IMR-90 (cell line): ENCODE measurements around the gene C5AR1. TPM values are rescaled to one million over a fixed set of nuclear protein-coding genes. Genes with fewer than 3 reads are reported as not detected.

Source experiments
- ATAC-seq: fragments of 200-7000 bp; cut with Tn5 transposase; 2 replicates; pipeline ENCODE4 v1.9.1; 2020; ENCODE audit warnings: low read depth, mild to moderate bottlenecking, moderate library complexity
- BruUV-seq: library from RNA; stranded (reverse); fragments of 400-500 nt; replicated peaks from 2 replicates; lab custom pipeline; 2021; lab: Mats Ljungman, UMichigan
- CTCF ChIA-PET: fragments of 300-600 bp; formaldehyde crosslinking; extraction: SDS; loops from one replicate; lab custom pipeline; 2021; ENCODE audit warnings: antibody characterized with exemption; lab: Yijun Ruan, JAX
- POLR2A ChIA-PET: fragments of 300-600 bp; sonication (Branson Sonifier 250); formaldehyde crosslinking; loops from one replicate; lab custom pipeline; 2022; ENCODE audit warnings: antibody characterized with exemption; ENCODE audit not compliant: unreplicated experiment; lab: Charles Lee
- DNase-seq: peaks from one replicate; pipeline ENCODE4 v3.0.0; 2013
- H2AFZ ChIP-seq: replicated peaks from 2 replicates; pipeline ENCODE3; 2013; ENCODE audit warnings: low read length, mild to moderate bottlenecking; ENCODE audit not compliant: poor library complexity
- H2AK5ac ChIP-seq: 2 replicates; pipeline ENCODE4 v1.6.1; 2013; ENCODE audit warnings: low read depth, low read length, inconsistent platforms
- H2AK9ac ChIP-seq: replicated peaks from 2 replicates; pipeline ENCODE3; 2013; ENCODE audit warnings: mild to moderate bottlenecking, low read depth, low read length, moderate library complexity; ENCODE audit not compliant: poor library complexity
- H2BK120ac ChIP-seq: 2 replicates; pipeline ENCODE4 v1.6.1; 2013; ENCODE audit warnings: low read depth, low read length, inconsistent platforms
- H2BK15ac ChIP-seq: 3 replicates; pipeline ENCODE4 v1.6.1; 2013; ENCODE audit warnings: low read depth, low read length, inconsistent platforms
- H2BK20ac ChIP-seq: 2 replicates; pipeline ENCODE4 v1.6.1; 2013; ENCODE audit warnings: low read depth, mild to moderate bottlenecking, inconsistent platforms, low read length, moderate library complexity
- H2BK5ac ChIP-seq: 2 replicates; pipeline ENCODE4 v1.6.1; 2013; ENCODE audit warnings: mild to moderate bottlenecking, low read depth, low read length, inconsistent platforms; ENCODE audit not compliant: poor library complexity, severe bottlenecking
- H3K14ac ChIP-seq: replicated peaks from 2 replicates; pipeline ENCODE4 v1.6.1; 2013; ENCODE audit warnings: low read depth, low read length, inconsistent platforms
- H3K18ac ChIP-seq: 2 replicates; pipeline ENCODE4 v1.6.1; 2013; ENCODE audit warnings: low read depth, low read length, control low read depth
- H3K23ac ChIP-seq: 2 replicates; pipeline ENCODE4 v1.6.1; 2013; ENCODE audit warnings: low read depth, low read length, inconsistent platforms
- H3K27ac ChIP-seq: 2 replicates; pipeline ENCODE4 v1.5.1; 2013; ENCODE audit warnings: mild to moderate bottlenecking, control low read depth, low read length; ENCODE audit not compliant: insufficient read depth
- H3K27me3 ChIP-seq: 2 replicates; pipeline ENCODE4 v1.6.1; 2013; ENCODE audit warnings: low read length; ENCODE audit not compliant: control insufficient read depth, insufficient read depth
- H3K36me3 ChIP-seq: 2 replicates; pipeline ENCODE4 v1.6.1; 2013; ENCODE audit warnings: low read length, mixed read lengths; ENCODE audit not compliant: control insufficient read depth, insufficient read depth
- H3K4ac ChIP-seq: 2 replicates; pipeline ENCODE4 v1.6.1; 2013; ENCODE audit warnings: low read depth, low read length, inconsistent platforms
- H3K4me1 ChIP-seq: 2 replicates; pipeline ENCODE4 v1.6.1; 2013; ENCODE audit warnings: low read length, mixed read lengths; ENCODE audit not compliant: control insufficient read depth, insufficient read depth
- H3K4me2 ChIP-seq: 2 replicates; pipeline ENCODE4 v1.6.1; 2013; ENCODE audit warnings: low read depth, mild to moderate bottlenecking, control low read depth, low read length, moderate library complexity
- H3K4me3 ChIP-seq: 2 replicates; pipeline ENCODE4 v1.5.1; 2013; ENCODE audit warnings: low read depth, mild to moderate bottlenecking, control low read depth, low read length, moderate library complexity; ENCODE audit not compliant: insufficient read depth
- H3K56ac ChIP-seq: 2 replicates; pipeline ENCODE4 v1.6.1; 2013; ENCODE audit warnings: low read length, inconsistent platforms; ENCODE audit not compliant: insufficient read depth; ENCODE audit errors: extremely low read depth
- H3K79me1 ChIP-seq, 2 experiments: 2 replicates each; pipeline ENCODE4 v1.6.1; 2013; ENCODE audit warnings: low read length in 2 of 2, inconsistent platforms in 1 of 2, low read depth in 1 of 2
- H3K9ac ChIP-seq: 2 replicates; pipeline ENCODE4 v1.6.1; 2013; ENCODE audit warnings: low read depth, low read length, control low read depth
- H3K9me1 ChIP-seq: 2 replicates; pipeline ENCODE4 v1.6.1; 2013; ENCODE audit warnings: low read length, inconsistent platforms; ENCODE audit not compliant: insufficient read depth
- H3K9me3 ChIP-seq: 2 replicates; pipeline ENCODE4 v1.6.1; 2013; ENCODE audit warnings: low read length; ENCODE audit not compliant: control insufficient read depth, insufficient read depth
- H4K20me1 ChIP-seq: 2 replicates; pipeline ENCODE4 v1.6.1; 2013; ENCODE audit warnings: low read length, inconsistent platforms; ENCODE audit not compliant: insufficient read depth
- H4K5ac ChIP-seq: 2 replicates; pipeline ENCODE4 v1.6.1; 2013; ENCODE audit warnings: mild to moderate bottlenecking, low read depth, low read length, control low read depth
- H4K8ac ChIP-seq, 2 experiments: 2 replicates each; pipeline ENCODE4 v1.6.1; 2013; ENCODE audit warnings: low read depth in 2 of 2, low read length in 2 of 2, control low read depth in 1 of 2, inconsistent platforms in 1 of 2
- H4K91ac ChIP-seq: 2 replicates; pipeline ENCODE4 v1.6.1; 2013; ENCODE audit warnings: low read depth, low read length, inconsistent platforms; ENCODE audit not compliant: insufficient read depth
- CEBPB ChIP-seq: IDR thresholded peaks from 2 replicates; pipeline ENCODE4 v1.6.1; 2012; ENCODE audit warnings: low read depth, low read length, improper control_type of control experiment
- MXI1 ChIP-seq: IDR thresholded peaks from 2 replicates; pipeline ENCODE4 v1.6.1; 2012; ENCODE audit warnings: low read depth, mild to moderate bottlenecking, low read length, moderate library complexity, borderline replicate concordance
- WGBS, 2 experiments: methylation state at CpG; one replicate each; pipeline versions ENCODE4 v1.1.5 to v1.1.7; 2013; ENCODE audit warnings: missing lambda C conversion rate in 2 of 2; ENCODE audit not compliant: insufficient read length in 1 of 2; ENCODE audit errors: extremely low coverage in 2 of 2; 5-methylcytosine and 5-hydroxymethylcytosine counted together
- dilution Hi-C: fragments of 300-500 bp; cut with HindIII; formaldehyde crosslinking; loops from one replicate; pipeline ENCODE4 v1.14.3; 2018; ENCODE audit warnings: low sequenced_read_pairs; ENCODE audit not compliant: unreplicated experiment
- in situ Hi-C: fragments of 300-500 bp; cut with MboI; formaldehyde crosslinking; loops from 3 replicates; pipeline ENCODE4 v1.14.3; 2019; ENCODE audit warnings: low sequenced_read_pairs, inconsistent platforms, mixed read lengths
- intact Hi-C: fragments of 100-400 bp; cut with micrococcal nuclease; formaldehyde crosslinking; loops from 2 replicates; pipeline ENCODE4 v1.10.0; 2022
- polyA plus RNA-seq, 3 experiments: library from polyadenylated mRNA; depleted of rRNA; stranded (reverse); fragments of >200 nt; gene quantifications; 2 replicates each; pipeline ENCODE4 v1.2.3, GENCODE V29; 2012; ENCODE audit warnings: low replicate concordance in 1 of 3
- total RNA-seq: library from RNA; depleted of rRNA; stranded (reverse); fragments of >200 nt; gene quantifications from 2 replicates; pipeline ENCODE4 v1.2.3, GENCODE V29; 2012

The C5AR1 gene
- total and polyA plus RNA-seq, 2 of the 4 experiments (the other 2 are of a cell fraction), result under 0.01 to 1.0 TPM

- ChIA-PET CTCF (no interaction called here), POLR2A (no interaction called here)
- no peak overlapping the region for H2BK20ac ChIP-seq
- H3K4me3 ChIP-seq, result no peak overlapping the region
- no peak overlapping the region for H4K91ac ChIP-seq
- no peak overlapping the region for H2AK5ac ChIP-seq
- TF ChIP-seq MXI1 (no peak), CEBPB (peak; percentile 53; the same call in 1 of the 2 replicates)
- no TSS peak for BruUV-seq
- H3K23ac ChIP-seq, result no peak overlapping the region; the same call in 1 of the 2 replicates
- H3K27me3 ChIP-seq, result no peaks in the 10 kb centered on the region
- in situ Hi-C loops (no loop called here), dilution Hi-C loops (no loop called here), intact Hi-C loops (no loop called here)
- H3K14ac ChIP-seq, result no peak overlapping the region
- H2BK5ac ChIP-seq, result no peak overlapping the region
- no peaks in the 10 kb centered on the region for H3K9me3 ChIP-seq
- H4K5ac ChIP-seq, result no peak overlapping the region
- H2BK120ac ChIP-seq, result no peak overlapping the region
- no peak overlapping the region for H3K4ac ChIP-seq
- H2AFZ ChIP-seq, result no peak overlapping the region
- H3K18ac ChIP-seq, result no peak overlapping the region
- no peak for DNase-seq
- H3K9ac ChIP-seq, result no peak overlapping the region
- no peak for ATAC-seq
- no peak overlapping the region for H4K8ac ChIP-seq
- WGBS, 2 experiments, result no CpG with 5 or more reads among the region's 6 CpGs
- H2BK15ac ChIP-seq, result no peak overlapping the region
- H3K79me1 ChIP-seq, result peaks cover 7 to 37% of the 10 kb centered on the region in 2 experiments; a peak in 3 of 4 replicates
- H3K36me3 ChIP-seq, result peaks cover 47% of the 10 kb centered on the region
- H4K20me1 ChIP-seq, result no peaks in the 10 kb centered on the region
- no peak overlapping the region for H3K27ac ChIP-seq
- H3K9me1 ChIP-seq, result peaks cover 5% of the 10 kb centered on the region
- H2AK9ac ChIP-seq, result no peak overlapping the region
- H3K4me2 ChIP-seq, result no peak overlapping the region
- H3K56ac ChIP-seq, result no peak overlapping the region
- no peaks in the 10 kb centered on the region; the same call in 1 of the 2 replicates for H3K4me1 ChIP-seq
Measured at GRCh38 chr19:47268028-47268427, 41.6 kb upstream of the C5AR1 start.
